Measurements from ENCODE around the gene CREB5. TPM values are rescaled to one million over a fixed set of nuclear protein-coding genes. Genes with fewer than 3 reads are reported as not detected.

CREB5 gene
- polyA plus RNA-seq, 1 donor from 2014 or later = 1.3 TPM

DNA sequence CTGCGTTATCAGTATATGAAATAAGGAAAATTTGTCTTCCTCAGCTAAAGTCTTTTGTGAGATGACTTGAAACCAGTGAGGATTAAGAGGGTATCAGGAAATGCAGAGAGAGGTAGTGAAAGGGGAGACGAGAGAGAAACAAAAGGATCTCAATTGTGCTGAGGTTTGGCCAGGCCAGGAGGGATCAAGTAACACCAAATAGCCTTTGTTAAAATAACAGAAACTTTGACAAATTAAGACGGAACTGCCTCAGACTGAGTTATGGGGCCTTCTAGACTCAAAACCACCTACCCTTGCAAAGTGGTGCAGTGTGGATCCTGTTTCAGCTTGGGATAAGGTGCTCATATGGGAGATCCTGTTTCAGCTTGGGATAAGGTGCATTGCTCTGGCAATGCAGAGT is 263.1 kb downstream of the CREB5 start:
- Mint-ChIP-seq H3K4me3 (no peak overlapping the region), H3K27ac (peak overlapping the region in 1 of 3 donors; percentile 82), H3K4me1 (peaks cover 0 to 2% (median 0%) of the 10 kb centered on the region in 3 donors), H3K27me3 (no peaks in the 10 kb centered on the region), H3K9me3 (peaks cover 0 to 3% (median 0%) of the 10 kb centered on the region in 3 donors), H3K36me3 (no peaks in the 10 kb centered on the region)

DNA sequence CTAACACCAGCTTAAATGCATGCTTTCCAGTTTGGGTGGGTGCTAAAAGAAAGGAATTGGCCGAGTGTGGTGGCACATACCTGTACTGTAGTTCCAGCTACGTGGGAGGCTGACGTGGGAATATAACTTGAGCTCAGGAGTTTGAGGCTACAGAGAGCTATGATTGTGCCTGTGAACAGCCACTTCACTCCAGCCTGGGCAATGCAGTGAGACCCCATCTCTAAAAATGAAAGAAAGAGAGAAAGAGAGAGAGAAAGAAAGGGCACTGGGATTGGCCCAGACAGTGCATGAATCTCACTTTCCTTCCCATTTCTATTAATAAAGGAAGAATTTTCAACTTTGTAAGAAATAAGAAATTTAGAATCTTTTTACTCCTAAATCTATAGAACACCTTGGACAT is 265.4 kb downstream of the CREB5 start:
- no peaks in the 10 kb centered on the region for H3K36me3 Mint-ChIP-seq
- no peak overlapping the region for H3K4me3 Mint-ChIP-seq
- peaks cover 0 to 3% (median 0%) of the 10 kb centered on the region in 3 donors for H3K9me3 Mint-ChIP-seq
- H3K27ac Mint-ChIP-seq = no peak overlapping the region
- H3K27me3 Mint-ChIP-seq = no peaks in the 10 kb centered on the region
- peaks cover 0 to 2% (median 0%) of the 10 kb centered on the region in 3 donors for H3K4me1 Mint-ChIP-seq

DNA sequence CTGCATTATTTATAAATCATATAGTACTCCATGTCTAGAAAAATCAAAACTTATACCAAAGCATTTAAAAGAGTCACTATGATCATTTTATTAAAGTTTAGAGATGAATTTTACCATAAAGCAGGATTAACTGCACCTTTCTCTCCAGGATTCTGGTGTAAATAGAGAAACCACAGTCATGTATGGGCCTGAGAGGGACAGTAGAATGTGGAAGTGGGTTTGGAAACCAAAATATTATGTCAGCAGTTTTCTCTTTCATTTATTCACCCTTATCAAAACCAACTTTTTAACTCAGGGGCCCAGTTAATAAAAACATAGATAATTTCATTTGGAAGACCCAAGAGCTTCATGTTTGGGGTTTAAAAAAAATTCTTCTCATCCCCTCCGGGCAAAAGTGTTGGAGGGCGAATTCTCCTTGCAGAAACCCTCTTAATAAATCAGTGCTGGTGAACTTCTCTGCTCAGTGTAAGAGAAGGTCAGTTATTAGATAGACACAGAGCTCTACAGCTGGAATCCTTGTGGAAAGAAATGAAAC is 266.2 kb downstream of the CREB5 start:
- Mint-ChIP-seq H3K36me3 (no peaks in the 10 kb centered on the region), H3K4me1 (peaks cover 0 to 2% (median 1%) of the 10 kb centered on the region in 3 donors), H3K9me3 (peaks cover 0 to 3% (median 0%) of the 10 kb centered on the region in 3 donors), H3K27ac (no peak overlapping the region), H3K4me3 (no peak overlapping the region), H3K27me3 (peaks cover 2% of the 10 kb centered on the region)

DNA sequence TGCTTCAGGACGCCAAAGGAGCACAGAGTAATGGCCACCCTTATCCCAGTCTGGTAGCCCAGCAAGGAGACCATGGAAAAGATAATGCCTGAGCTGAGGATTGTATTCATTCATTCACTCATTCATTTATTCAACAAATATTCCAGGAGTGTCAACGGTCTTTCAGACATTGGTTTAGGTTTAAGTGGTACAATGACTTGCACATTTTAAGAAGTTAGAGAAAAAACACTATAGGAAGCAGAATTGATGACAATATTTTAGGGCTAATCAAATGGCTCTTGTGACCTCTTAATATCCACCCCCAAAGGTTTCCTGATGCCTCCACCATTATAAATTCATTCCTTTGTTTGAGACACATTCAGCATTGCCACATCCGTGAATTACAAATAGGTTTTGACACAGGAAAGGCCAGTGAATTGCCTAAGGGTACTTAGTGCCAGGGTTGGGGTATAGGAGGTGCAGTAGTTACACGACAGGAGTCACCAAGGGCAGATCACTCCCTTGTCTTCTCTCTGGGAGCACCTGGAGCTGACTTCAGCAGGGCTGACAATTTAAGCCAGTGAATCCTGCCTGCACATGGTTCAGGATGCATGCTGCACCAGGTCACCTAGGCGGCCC is 269.5 kb downstream of the CREB5 start:
- Mint-ChIP-seq H3K9me3 (no peaks in the 10 kb centered on the region), H3K27ac (no peak overlapping the region), H3K36me3 (no peaks in the 10 kb centered on the region), H3K4me3 (peak overlapping the region in 1 of 4 donors; percentile 27), H3K27me3 (peaks cover 2% of the 10 kb centered on the region), H3K4me1 (peaks cover 4 to 13% (median 9%) of the 10 kb centered on the region in 3 donors)

DNA sequence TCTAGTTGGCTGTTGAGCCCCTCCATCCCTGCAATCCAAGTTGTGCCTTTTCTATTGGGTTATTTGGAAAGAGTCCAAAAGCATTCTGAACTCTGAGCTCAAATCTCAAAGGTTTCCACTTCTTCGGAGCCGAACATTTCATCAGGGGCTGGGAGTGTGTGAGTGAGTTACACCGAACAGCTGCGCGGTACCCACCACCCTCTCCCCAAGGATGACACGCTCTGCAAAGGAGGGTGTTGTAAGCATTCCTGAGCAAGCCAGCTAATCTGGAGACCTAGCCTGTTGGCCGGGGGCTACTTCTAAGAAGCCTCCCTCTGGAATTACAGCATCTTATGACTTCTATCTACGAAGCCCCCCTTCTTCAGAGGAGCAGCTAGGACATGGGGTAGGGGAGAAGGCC is 270.5 kb downstream of the CREB5 start:
- Mint-ChIP-seq H3K4me3 (no peak overlapping the region), H3K27ac (no peak overlapping the region), H3K36me3 (no peaks in the 10 kb centered on the region), H3K9me3 (no peaks in the 10 kb centered on the region), H3K4me1 (peaks cover 4 to 13% (median 9%) of the 10 kb centered on the region in 3 donors), H3K27me3 (peaks cover 2% of the 10 kb centered on the region)

DNA sequence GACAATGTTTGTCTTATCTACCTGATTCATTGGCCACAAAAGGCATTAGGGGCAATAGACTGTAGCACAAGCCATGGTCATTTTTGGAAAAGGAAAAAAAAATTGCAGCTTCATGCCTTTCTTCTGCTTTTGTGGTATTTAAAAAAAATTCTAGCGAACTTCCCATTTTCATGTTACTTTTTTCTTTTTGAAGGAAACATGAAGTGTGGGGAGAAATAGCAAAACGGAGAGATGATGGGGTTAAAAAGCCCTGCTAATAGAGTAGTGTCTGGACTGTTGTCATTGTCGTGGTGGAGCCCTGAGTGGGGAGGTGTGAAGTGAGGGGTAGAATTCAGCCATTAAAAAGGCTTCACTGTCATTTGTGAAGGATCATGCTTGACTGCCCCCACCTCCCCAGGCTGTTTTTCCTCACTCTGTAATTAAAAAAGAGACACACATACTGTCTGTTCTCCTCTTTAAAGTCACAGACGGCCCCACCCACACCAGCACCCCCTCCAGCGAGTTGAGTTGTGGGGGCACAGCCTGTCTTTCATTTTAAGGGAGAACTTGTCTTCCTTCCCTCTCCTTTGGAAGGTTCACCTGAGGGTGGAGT is 272.4 kb downstream of the CREB5 start:
- Mint-ChIP-seq H3K27me3 (peaks cover 2% of the 10 kb centered on the region), H3K9me3 (no peaks in the 10 kb centered on the region), H3K4me3 (peak overlapping the region in 1 of 4 donors; percentile 58), H3K4me1 (peaks cover 4 to 13% (median 9%) of the 10 kb centered on the region in 3 donors), H3K36me3 (no peaks in the 10 kb centered on the region), H3K27ac (peak overlapping the region in 1 of 3 donors; percentile 35)

DNA sequence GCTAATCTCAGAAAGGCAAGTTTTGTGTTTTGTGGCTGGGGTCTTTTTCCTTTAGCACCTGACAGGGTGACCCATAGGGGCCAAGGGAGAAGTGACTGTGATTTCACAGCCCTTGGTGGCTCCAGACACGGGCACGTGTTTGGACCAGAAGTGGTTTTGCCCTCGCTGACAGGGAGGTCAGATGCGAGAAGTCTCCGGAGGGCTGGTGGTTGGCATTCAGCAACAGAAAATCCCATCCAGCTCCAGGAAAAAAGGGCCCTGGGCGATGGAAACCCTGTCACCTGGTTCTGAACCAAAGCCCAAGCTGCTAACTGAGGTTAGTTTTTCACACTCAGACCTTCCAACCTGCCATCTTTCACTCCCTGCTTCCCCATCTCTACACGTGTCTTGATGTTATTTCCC is 272.9 kb downstream of the CREB5 start:
- Mint-ChIP-seq H3K9me3 (no peaks in the 10 kb centered on the region), H3K27me3 (peaks cover 2% of the 10 kb centered on the region), H3K4me1 (peaks cover 4 to 13% (median 9%) of the 10 kb centered on the region in 3 donors), H3K27ac (no peak overlapping the region), H3K36me3 (no peaks in the 10 kb centered on the region), H3K4me3 (peak overlapping the region in 1 of 4 donors; percentile 58)

DNA sequence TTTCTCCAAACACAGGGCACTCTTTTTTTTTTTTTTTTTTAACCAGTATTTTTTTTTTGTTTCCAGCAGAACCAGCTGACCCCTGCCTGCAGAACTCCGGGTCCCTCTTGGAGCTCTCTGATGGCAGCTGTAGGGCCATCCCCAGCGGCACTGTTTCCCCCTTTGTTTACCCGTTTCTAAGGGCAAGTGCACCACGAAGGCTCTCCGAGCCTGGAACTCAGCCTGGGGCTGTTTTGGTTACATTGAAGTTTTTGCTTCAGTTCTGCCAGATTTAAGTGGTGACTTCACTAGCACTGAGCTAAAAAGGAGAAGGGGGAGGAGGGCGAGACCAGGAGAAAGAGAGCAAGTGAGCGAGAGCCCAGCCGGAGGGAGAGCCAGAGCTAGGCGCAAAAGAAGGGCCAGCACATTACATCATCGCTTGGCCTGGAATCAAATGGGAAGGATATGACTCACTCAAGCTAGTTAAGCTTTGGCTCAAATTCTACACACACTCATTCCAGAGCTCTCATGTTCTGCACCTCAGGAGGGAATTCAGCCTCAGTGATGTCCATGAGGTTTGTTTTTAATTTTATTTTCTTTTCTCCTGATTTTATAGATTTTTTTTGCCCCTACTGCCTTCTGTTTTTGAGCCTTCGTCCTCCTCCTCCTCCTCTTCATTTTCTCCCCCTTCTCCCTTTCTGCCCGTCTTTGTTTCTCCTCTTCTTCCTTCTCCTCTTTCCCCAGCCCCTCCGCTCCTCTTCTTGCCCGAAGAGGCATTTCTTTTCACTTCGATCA is 273.5 kb downstream of the CREB5 start:
- peaks cover 2% of the 10 kb centered on the region for H3K27me3 Mint-ChIP-seq
- no peaks in the 10 kb centered on the region for H3K36me3 Mint-ChIP-seq
- H3K9me3 Mint-ChIP-seq = no peaks in the 10 kb centered on the region

DNA sequence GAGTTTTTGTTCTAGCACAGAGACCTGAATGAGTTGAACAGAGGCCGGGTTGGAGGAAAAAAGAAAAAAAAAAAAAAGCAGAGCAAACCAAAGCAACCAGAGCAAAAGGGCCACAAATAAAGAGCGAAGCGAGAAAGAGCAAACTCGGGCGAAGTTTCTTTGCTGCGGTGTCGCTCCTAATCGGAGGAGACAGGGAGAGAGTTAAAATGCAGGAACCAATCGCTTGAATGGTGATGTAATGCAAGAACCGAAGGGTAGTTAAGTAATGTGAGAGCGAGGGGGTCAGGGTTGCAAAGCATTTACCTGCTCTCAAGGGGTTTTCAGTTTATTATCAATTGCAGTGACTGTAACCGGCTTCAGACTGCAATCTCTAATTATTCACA is 274.1 kb downstream of the CREB5 start:
- Mint-ChIP-seq H3K4me1 (peaks cover 4 to 13% (median 9%) of the 10 kb centered on the region in 3 donors), H3K9me3 (no peaks in the 10 kb centered on the region), H3K27ac (no peak overlapping the region), H3K4me3 (no peak overlapping the region), H3K27me3 (peaks cover 2% of the 10 kb centered on the region), H3K36me3 (no peaks in the 10 kb centered on the region)

More for the DNA sequence above, 273.5 kb downstream of the CREB5 start:
- Mint-ChIP-seq H3K4me1 (peaks cover 4 to 13% (median 9%) of the 10 kb centered on the region in 3 donors), H3K27ac (no peak overlapping the region), H3K4me3 (no peak overlapping the region)

DNA sequence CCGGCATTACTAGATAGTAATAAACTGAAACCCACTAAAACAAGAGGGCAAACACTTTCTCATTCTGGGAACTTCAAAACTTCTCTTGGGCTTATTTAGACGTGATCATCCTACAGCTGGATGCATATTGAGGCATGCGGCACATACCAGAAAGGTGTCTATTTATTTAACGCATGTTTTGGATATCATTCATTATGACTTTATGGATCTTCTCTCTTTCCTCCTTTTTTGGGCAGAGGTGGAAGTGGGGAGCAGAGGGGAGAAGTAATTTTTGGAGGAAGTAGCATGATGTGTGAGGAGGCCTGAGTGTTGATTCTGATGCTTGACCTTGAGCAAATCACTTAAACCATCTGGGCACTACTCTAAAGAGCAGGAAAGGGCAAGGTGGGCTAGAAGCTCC is 275.2 kb downstream of the CREB5 start:
- H3K4me1 Mint-ChIP-seq = peaks cover 4 to 13% (median 9%) of the 10 kb centered on the region in 3 donors
- H3K9me3 Mint-ChIP-seq = no peaks in the 10 kb centered on the region
- no peak overlapping the region for H3K27ac Mint-ChIP-seq
- peaks cover 2% of the 10 kb centered on the region for H3K27me3 Mint-ChIP-seq
- H3K4me3 Mint-ChIP-seq = no peak overlapping the region
- H3K36me3 Mint-ChIP-seq = no peaks in the 10 kb centered on the region

DNA sequence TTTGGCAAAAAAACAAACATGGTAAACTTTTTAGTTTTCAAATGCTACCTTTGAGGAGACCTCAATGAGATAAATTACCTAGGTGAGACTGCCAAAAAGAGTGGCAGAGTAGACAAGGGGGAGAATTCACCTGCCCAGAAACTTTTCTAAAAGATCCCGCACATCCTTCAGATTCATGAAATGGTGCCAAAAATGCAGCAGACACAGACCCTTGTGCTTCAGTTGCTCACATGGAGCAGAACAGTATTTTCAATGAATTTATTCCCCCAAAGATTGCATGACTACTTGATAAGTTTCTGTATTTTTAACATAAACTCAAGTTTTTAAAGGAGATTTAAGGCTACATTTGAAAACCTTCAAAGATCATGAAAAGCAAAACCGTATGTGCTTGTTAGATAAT is 275.9 kb downstream of the CREB5 start:
- Mint-ChIP-seq H3K4me3 (no peak overlapping the region), H3K27me3 (no peaks in the 10 kb centered on the region), H3K27ac (no peak overlapping the region), H3K9me3 (no peaks in the 10 kb centered on the region), H3K4me1 (peaks cover 4 to 13% (median 9%) of the 10 kb centered on the region in 3 donors), H3K36me3 (no peaks in the 10 kb centered on the region)

DNA sequence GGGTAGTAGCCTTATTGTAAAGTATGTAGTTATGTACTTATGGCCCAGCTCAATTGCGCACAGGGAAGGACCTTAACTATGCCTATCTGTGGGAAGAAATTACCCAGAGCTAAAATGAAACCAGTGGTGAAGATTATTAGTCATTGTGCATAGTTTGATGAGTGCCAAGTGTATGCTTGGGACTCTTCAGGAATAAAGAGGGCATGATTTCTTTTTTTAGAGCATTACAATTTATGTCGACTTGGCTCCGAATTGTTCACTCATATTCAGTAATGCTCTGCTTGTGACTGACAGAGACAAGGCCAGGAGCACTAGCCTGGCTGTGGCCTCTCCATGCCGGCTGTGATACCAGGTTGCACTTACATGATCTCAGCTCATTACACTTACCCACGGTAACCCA is 276.3 kb downstream of the CREB5 start:
- H3K9me3 Mint-ChIP-seq = no peaks in the 10 kb centered on the region
- no peaks in the 10 kb centered on the region for H3K36me3 Mint-ChIP-seq
- H3K27me3 Mint-ChIP-seq = no peaks in the 10 kb centered on the region
- peaks cover 2 to 13% (median 9%) of the 10 kb centered on the region in 3 donors for H3K4me1 Mint-ChIP-seq
- H3K27ac Mint-ChIP-seq = no peak overlapping the region
- H3K4me3 Mint-ChIP-seq = no peak overlapping the region

DNA sequence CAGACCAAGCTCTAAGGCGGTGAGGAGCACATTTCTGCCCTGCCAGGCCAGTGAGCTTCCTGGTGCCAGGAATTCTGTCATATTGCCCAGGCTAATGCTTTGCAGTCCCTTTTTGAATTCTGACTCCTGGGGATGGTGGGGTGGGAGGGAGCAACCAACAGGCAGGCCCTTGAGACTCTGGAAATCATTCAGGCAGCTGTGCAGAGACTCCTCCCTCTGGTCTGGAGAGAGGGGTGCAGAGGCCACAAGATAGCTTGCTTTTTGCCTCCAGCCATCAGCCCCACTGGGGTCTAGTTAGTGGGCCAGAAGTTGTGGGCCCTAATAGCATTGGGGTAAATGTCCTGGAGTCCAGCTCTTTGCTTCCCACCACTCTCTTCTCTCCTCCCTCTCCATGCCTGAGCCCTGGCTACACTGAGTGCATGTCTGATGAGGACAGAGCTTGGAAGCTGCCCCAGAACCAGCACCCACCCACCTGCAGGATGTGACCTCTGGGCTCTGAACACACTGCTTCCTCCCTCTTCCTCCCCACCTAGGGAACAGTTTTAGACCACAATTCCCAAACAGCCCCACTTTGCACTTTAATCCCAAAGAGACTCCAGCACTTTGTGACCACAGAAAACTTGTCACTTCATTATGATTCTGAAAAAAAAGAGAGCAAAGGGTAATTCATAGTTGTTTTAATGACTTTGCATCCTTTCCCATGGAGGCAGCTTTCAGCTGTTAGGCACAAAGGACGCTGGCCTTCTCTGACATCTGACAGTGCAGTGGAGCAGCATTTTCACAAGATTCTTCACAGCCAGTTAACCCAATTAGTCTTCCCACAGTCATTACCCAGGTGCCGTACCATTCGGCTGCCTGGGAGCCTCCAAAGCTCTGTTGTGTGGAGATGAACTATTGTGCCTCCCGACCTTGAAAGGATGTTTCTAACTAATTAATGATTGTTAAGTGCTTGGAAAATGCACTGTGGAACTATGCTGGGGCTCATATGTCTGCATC is 283.3 kb downstream of the CREB5 start:
- H3K36me3 Mint-ChIP-seq = no peaks in the 10 kb centered on the region
- peaks cover 14 to 28% (median 26%) of the 10 kb centered on the region in 3 donors for H3K4me1 Mint-ChIP-seq
- H3K27me3 Mint-ChIP-seq = no peaks in the 10 kb centered on the region
- no peak overlapping the region for H3K27ac Mint-ChIP-seq
- no peak overlapping the region for H3K4me3 Mint-ChIP-seq
- no peaks in the 10 kb centered on the region for H3K9me3 Mint-ChIP-seq

DNA sequence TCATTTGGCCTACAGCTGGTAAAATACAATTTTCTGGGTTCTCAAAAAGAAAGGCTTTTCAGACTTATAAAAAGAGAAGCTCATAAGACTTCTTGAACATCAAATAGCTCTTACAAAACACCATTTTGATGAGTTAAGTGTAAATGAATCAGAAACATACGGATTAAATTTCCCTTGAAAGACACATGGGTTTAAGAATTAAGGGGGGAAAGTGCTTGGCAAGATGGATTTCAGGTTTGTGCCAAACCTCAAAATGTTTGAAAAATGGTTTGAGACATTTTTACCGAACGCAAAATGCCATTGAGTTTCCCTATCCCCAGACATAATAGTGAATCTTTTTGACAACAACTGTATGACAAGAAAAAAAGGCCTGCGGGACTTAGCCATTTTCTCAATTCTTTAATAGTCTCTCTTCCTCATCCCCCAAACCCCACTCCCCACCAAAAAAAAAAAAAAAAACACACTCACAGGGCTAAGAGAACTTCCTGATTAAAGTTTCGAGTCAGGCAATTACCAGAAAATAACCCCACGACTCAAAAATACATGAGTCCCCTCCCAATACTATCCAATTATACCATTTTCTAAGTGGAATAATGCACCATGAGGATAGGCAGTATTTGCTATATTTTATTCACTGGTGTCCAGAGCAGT is 285.7 kb downstream of the CREB5 start:
- no peaks in the 10 kb centered on the region for H3K9me3 Mint-ChIP-seq
- H3K4me3 Mint-ChIP-seq = peak overlapping the region in 3 of 4 donors; percentile 36 to 63 (median 51)
- H3K36me3 Mint-ChIP-seq = no peaks in the 10 kb centered on the region
- H3K27me3 Mint-ChIP-seq = no peaks in the 10 kb centered on the region
- peaks cover 14 to 31% (median 26%) of the 10 kb centered on the region in 3 donors for H3K4me1 Mint-ChIP-seq
- peak overlapping the region in 1 of 3 donors; percentile 39 for H3K27ac Mint-ChIP-seq
